ENCODE data around the gene PFDN1. TPM values are rescaled to one million over a fixed set of nuclear protein-coding genes. Genes with fewer than 3 reads are reported as not detected.

The PFDN1 gene
- polyA plus RNA-seq, 1 donor from 2014 or later = 147 TPM

DNA sequence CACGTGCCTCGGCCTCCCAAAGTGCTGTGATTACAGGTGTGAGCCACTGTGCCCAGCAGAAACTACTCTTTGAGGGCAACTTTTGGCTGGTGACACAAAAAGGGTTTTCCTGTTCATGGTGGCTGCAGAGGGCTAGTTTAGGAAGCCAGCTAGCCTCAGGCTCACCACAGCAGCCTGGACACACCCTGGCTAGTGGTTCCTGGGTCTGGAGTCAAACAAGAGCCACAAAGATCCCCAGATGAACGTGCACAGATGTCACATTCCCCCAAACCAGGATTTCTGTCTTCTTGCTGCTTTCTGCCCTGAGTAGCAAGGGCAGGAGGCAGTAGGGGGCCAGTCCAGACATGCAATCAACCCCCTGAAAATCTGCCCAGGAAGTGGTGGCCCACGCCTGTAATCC is 36.7 kb upstream of the PFDN1 start:
- Histone ChIP-seq H3F3A (ENCODE audit: insufficient read depth, low read length, poor library complexity, severe bottlenecking) (no peaks in the 10 kb centered on the region), H2AFZ (ENCODE audit: low read depth, low read length) (no peak overlapping the region), H3K4me3 (ENCODE audit: low read length) (no peak overlapping the region), H4K20me1 (ENCODE audit: insufficient read depth) (no peaks in the 10 kb centered on the region), H3K9me2 (ENCODE audit: insufficient read depth, low read length) (no peaks in the 10 kb centered on the region), H3K9me3 (ENCODE audit: low read length) (no peaks in the 10 kb centered on the region), H3K27me3 (ENCODE audit: insufficient read depth, low read depth, low read length) (no peaks in the 10 kb centered on the region), H3K27ac (ENCODE audit: low read length) (no peak overlapping the region), H3K36me3 (ENCODE audit: insufficient read depth, low read length) (no peaks in the 10 kb centered on the region), H3K4me2 (ENCODE audit: low read length) (no peak overlapping the region), H3K9ac (ENCODE audit: low read length) (no peak overlapping the region), H3K79me2 (replicated peaks; ENCODE audit: insufficient read depth, low read length) (no peaks in the 10 kb centered on the region)
- TF ChIP-seq CTCF (IDR thresholded peaks at IDR 0.05; ENCODE audit: poor library complexity, severe bottlenecking) = no peak
- TF ChIP-seq EP300 (conservative IDR thresholded peaks at IDR 0.05; ENCODE audit: poor library complexity, severe bottlenecking) = no peak
- no peak for TF ChIP-seq RAD21 (conservative IDR thresholded peaks at IDR 0.05)
- no peak for TF ChIP-seq TAF1 (IDR thresholded peaks at IDR 0.05; ENCODE audit: low read depth)
- no peak for TF ChIP-seq EZH2 (IDR thresholded peaks at IDR 0.05; ENCODE audit: borderline replicate concordance, insufficient read depth, low read length, poor library complexity, severe bottlenecking)
- no peak for TF ChIP-seq REST (IDR thresholded peaks at IDR 0.05; ENCODE audit: borderline replicate concordance)
- TF ChIP-seq SMC3 (conservative IDR thresholded peaks at IDR 0.05; ENCODE audit: poor library complexity) = no peak
- no peak for TF ChIP-seq POLR2AphosphoS5 (IDR thresholded peaks at IDR 0.05)
- no peak for TF ChIP-seq MXI1 (conservative IDR thresholded peaks at IDR 0.05; ENCODE audit: poor library complexity, severe bottlenecking)

DNA sequence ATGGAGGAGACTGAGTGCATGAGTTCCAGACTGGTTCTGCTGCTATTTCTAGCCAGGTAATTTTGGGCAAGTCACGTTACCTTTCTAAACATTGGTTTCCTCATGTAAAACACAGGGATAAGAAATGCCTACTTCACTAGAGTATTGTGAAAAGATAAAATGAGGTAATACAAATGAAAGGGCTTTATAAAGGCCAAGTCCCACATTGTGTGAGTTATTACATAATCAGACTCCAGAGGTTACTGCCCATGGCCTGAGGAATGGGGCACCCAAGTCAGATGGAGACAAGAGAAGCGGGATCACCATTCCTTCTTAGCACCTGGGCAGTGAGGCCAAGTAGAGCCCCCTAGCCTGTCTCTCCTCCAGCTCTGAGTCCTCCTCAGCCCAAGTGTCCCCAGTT is 36.0 kb upstream of the PFDN1 start:
- Histone ChIP-seq H3K9ac (ENCODE audit: low read length) (no peak overlapping the region), H3F3A (ENCODE audit: insufficient read depth, low read length, poor library complexity, severe bottlenecking) (no peaks in the 10 kb centered on the region), H3K79me2 (replicated peaks; ENCODE audit: insufficient read depth, low read length) (no peaks in the 10 kb centered on the region), H3K9me3 (ENCODE audit: low read length) (no peaks in the 10 kb centered on the region), H3K4me2 (ENCODE audit: low read length) (no peak overlapping the region), H4K20me1 (ENCODE audit: insufficient read depth) (no peaks in the 10 kb centered on the region), H3K27ac (ENCODE audit: low read length) (no peak overlapping the region), H3K27me3 (ENCODE audit: insufficient read depth, low read depth, low read length) (no peaks in the 10 kb centered on the region), H3K4me3 (ENCODE audit: low read length) (no peak overlapping the region), H3K36me3 (ENCODE audit: insufficient read depth, low read length) (no peaks in the 10 kb centered on the region), H3K9me2 (ENCODE audit: insufficient read depth, low read length) (no peaks in the 10 kb centered on the region), H2AFZ (ENCODE audit: low read depth, low read length) (no peak overlapping the region)
- TF ChIP-seq RAD21 (conservative IDR thresholded peaks at IDR 0.05) (no peak), CTCF (IDR thresholded peaks at IDR 0.05; ENCODE audit: poor library complexity, severe bottlenecking) (no peak), POLR2AphosphoS5 (IDR thresholded peaks at IDR 0.05) (no peak), EP300 (conservative IDR thresholded peaks at IDR 0.05; ENCODE audit: poor library complexity, severe bottlenecking) (no peak)
